Inferior parietal cortex (tissue), 1 donor: ENCODE measurements around the gene ZIC4.

ENCODE experiments used
- DNase-seq: peaks from one replicate; pipeline ENCODE4 v3.0.0-alpha.2; 2016; ENCODE audit errors: extremely low spot score

Gene ZIC4

GRCh38 chr3:147354623-147355022 lies 51.7 kb downstream of the ZIC4 start:
- DNase-seq = no peak

- no peak for DNase-seq
Observed at GRCh38 chr3:147351301-147351700, 55.0 kb downstream of the ZIC4 start.

- no peak for DNase-seq
Observed at GRCh38 chr3:147348976-147349375, 57.4 kb downstream of the ZIC4 start.

- DNase-seq = no peak
Observed at GRCh38 chr3:147343926-147344325, 62.4 kb downstream of the ZIC4 start.

GRCh38 chr3:147341727-147342126 lies 64.6 kb downstream of the ZIC4 start:
- DNase-seq = no peak

- no peak for DNase-seq
Observed at GRCh38 chr3:147336543-147337278, 69.6 kb downstream of the ZIC4 start.
